ENCODE data around the gene DNAJA4.

Gene DNAJA4

GRCh38 chr15:78315686-78316282 is 51.4 kb downstream of the DNAJA4 start:
- DNase-seq (ENCODE audit: low read depth in 2 of 2), result no peak

- DNase-seq (ENCODE audit: low read depth in 2 of 2), result no peak
Measured at GRCh38 chr15:78316283-78317083, 52.1 kb downstream of the DNAJA4 start.

GRCh38 chr15:78317145-78317836 is 52.9 kb downstream of the DNAJA4 start:
- no peak for DNase-seq (ENCODE audit: low read depth in 2 of 2)

DNA sequence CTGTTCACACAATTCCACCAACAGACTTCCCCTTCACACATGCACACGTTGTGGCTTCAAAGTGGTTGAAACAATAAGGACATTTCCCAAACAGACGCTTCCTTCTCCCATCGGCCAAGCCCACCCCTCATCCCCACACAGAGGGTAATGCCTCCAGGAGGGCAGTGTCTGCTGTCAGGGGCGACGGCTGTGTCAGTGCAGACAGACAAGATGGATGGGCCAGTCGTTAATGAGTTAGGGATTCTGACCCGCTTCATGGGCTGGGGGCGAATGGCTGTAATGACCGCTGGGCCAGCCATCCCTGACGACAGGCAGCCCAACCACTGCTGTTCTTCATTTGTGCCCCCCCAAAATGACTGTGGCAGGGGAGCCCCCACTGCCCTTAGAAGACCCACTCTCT is 55.2 kb downstream of the DNAJA4 start:
- no peak for DNase-seq (ENCODE audit: low read depth in 2 of 2)

GRCh38 chr15:78320183-78320582 is 55.8 kb downstream of the DNAJA4 start:
- DNase-seq (ENCODE audit: low read depth in 2 of 2), result no peak

DNA sequence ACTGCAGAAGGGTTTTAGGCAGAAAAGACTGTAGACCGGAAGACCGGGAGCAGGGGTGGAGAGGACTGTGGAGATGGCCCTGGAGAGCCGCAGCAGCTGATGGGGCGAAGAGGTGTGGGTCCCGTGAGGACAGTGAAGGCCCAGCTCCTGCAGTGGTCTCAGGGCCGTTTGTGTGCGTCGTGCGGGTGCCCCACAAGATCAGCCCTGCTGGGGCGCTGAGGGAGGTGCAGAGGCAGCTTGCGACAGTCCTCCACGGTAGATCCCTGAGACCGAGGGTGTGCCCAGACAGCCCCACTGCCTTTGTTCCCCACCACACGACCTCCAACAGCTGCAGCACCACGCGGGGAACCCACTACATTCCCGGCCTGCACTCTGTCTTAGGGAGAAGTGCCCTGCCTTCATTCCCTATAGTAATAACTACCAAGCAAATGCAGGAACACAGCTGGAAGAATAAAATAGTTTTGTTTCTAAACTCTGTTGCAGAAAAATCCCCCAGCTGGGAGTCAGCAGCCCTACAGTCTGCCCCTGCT is 56.7 kb downstream of the DNAJA4 start:
- no peak for DNase-seq (ENCODE audit: low read depth in 2 of 2)

DNA sequence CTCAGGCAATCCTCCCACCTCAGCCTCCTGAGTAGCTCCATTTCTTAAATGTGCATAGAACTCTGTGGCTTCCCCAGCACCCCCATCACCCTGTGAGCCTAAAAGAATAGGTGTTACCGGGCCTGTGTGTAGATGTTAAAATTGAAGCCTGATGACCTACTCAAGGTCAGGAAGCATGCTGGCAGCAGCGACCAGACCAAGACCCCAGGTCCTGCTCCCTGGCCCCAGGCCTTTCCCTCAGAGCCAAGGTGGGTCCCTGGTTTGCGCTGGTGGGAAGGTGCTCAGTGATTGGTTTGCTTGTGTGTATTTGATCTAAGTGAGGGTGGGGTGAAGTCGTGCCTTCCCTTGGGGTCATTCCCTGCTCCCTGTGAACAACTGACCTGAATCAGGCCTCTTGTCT is 57.4 kb downstream of the DNAJA4 start:
- no peak for DNase-seq (ENCODE audit: low read depth in 2 of 2)

DNA sequence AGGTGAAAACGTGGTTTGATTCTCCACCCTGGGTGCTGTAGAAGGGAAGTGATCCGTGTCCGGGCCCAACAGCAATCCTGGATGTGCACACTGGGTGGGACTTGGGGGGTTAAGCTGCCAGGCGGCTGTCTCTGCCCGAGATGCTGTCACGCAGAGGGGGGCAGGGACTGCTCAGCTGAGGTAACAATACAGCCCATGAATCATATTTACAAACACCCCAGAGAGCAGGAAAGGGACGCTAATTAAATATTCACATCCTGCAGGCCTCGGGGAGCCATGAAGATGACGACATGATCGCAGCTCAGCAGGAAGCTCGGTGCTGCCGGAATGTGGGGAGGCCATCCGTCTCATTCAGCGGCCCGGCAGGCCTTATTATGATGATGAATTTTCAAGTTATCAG is 57.9 kb downstream of the DNAJA4 start:
- no peak for DNase-seq (ENCODE audit: low read depth in 2 of 2)

- DNase-seq (ENCODE audit: low read depth in 2 of 2), result no peak
Measured at GRCh38 chr15:78322724-78323521, 58.6 kb downstream of the DNAJA4 start.

GRCh38 chr15:78323693-78324092 is 59.3 kb downstream of the DNAJA4 start:
- no peak for DNase-seq (ENCODE audit: low read depth in 2 of 2)

GRCh38 chr15:78324144-78324543 is 59.8 kb downstream of the DNAJA4 start:
- DNase-seq (ENCODE audit: low read depth in 2 of 2), result no peak

- DNase-seq (ENCODE audit: low read depth in 2 of 2), result no peak
Measured at GRCh38 chr15:78325092-78325843, 60.9 kb downstream of the DNAJA4 start.

DNA sequence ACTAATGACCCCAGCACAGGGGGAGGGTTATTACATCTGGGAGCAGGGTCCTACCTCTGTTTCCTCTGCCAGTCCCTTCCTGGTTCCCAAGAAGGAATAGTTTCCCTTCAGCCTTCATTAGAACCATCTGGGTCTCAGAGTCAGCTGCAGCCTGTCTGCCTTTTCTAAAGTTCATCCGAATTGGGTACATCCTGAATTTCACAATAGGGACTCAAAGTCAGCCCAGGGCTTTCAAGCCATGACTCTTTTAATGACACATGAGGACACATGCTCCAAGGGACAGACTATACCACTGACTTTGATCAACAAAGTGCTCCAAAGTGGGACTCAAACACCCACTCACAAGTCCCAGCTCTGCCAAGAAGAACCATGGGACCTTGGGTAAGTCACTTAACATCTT is 63.1 kb downstream of the DNAJA4 start:
- no peak for DNase-seq (ENCODE audit: low read depth in 2 of 2)

- no peak for DNase-seq (ENCODE audit: low read depth in 2 of 2)
Measured at GRCh38 chr15:78329625-78330024, 65.3 kb downstream of the DNAJA4 start.

All from stimulated activated CD8-positive, alpha-beta memory T cell treated with anti-CD3 and anti-CD28 coated beads, Interleukin-15, amount 100 ng/mL, for 48 hours (primary cell).